LNCaP clone FGC (cell line): ENCODE results near the gene RANBP6.
"Not testable (repeated sequence)": the region's sequence is repeated elsewhere in the genome, so short reads cannot be mapped to it uniquely, and the experiment has no call there.

Experiments
- DNase-seq: peaks from one replicate; pipeline ENCODE4 v3.0.0-alpha.2; 2011; ENCODE audit warnings: low read depth
- H3K4me3 ChIP-seq: 2 replicates; pipeline ENCODE4 v1.5.1; 2011; ENCODE audit warnings: mild to moderate bottlenecking, low read depth, low read length, control low read depth
- TF ChIP-seq, protein P1 (sequence below): IDR thresholded peaks from 2 replicates; pipeline ENCODE4 v1.5.1; 2012; ENCODE audit warnings: mild to moderate bottlenecking; ENCODE audit not compliant: control insufficient read depth, insufficient read depth; ENCODE audit errors: extremely low read depth

The RANBP6 gene

GRCh38 chr9:6015278-6016157 is at the start of gene RANBP6:
RANBP6 (minus strand) TSS chr9:6015624; CDS start chr9:6015607, 17 bp downstream.
- peak within 1 kb of the TSS; percentile 81 for H3K4me3 ChIP-seq
- TF ChIP-seq, protein P1, sequence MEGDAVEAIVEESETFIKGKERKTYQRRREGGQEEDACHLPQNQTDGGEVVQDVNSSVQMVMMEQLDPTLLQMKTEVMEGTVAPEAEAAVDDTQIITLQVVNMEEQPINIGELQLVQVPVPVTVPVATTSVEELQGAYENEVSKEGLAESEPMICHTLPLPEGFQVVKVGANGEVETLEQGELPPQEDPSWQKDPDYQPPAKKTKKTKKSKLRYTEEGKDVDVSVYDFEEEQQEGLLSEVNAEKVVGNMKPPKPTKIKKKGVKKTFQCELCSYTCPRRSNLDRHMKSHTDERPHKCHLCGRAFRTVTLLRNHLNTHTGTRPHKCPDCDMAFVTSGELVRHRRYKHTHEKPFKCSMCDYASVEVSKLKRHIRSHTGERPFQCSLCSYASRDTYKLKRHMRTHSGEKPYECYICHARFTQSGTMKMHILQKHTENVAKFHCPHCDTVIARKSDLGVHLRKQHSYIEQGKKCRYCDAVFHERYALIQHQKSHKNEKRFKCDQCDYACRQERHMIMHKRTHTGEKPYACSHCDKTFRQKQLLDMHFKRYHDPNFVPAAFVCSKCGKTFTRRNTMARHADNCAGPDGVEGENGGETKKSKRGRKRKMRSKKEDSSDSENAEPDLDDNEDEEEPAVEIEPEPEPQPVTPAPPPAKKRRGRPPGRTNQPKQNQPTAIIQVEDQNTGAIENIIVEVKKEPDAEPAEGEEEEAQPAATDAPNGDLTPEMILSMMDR: no peak
- DNase-seq: peak; percentile 62

GRCh38 chr9:6063146-6063545 is 47.7 kb upstream of the RANBP6 start:
- DNase-seq: not testable (repeated sequence)

GRCh38 chr9:6055666-6056065 is 40.2 kb upstream of the RANBP6 start:
- TF ChIP-seq, protein P1: no peak
- H3K4me3 ChIP-seq: no peak overlapping the region

More at GRCh38 chr9:6063146-6063545, 47.7 kb upstream of the RANBP6 start:
- not testable (repeated sequence) for H3K4me3 ChIP-seq

GRCh38 chr9:6055216-6055615 is 39.8 kb upstream of the RANBP6 start:
- TF ChIP-seq, protein P1: peak; percentile 57
- DNase-seq: peak; percentile 88
- no peak overlapping the region for H3K4me3 ChIP-seq

More at GRCh38 chr9:6055666-6056065, 40.2 kb upstream of the RANBP6 start:
- no peak for DNase-seq

GRCh38 chr9:6054280-6055099 is 39.1 kb upstream of the RANBP6 start:
- TF ChIP-seq, protein P1: peak; percentile 87
- no peak overlapping the region for H3K4me3 ChIP-seq

DNA sequence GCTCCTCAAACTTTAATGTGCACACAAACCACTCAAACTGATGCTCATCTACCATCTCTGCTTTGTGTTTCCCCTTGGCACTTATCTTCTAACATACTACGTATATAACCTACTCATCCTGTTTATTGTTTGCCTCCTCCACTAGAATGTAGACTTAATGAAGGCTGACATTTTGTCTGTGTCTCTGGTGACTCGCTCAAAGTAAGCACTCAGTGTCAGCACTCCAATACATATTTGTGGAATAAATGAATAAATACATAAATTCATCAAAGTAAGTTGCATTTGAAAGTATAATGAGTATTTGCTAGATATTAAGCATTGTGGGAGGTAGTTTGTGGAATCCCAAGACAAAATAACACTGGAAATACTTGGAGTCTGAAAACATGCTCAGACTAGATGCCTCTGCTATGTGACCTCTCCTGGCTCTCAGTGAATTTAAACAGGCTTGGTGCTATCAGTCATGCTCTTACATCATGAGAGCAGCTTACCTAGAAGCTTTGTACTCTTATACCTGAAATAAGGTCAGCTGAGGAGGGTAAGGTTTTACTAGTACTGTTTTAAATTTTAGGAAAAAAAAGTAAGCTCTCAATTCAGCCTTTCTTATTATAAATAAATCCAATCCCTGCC is 37.0 kb upstream of the RANBP6 start:
- DNase-seq: no peak
- no peak overlapping the region for H3K4me3 ChIP-seq
- TF ChIP-seq, protein P1: no peak

More at GRCh38 chr9:6054280-6055099, 39.1 kb upstream of the RANBP6 start:
- peak; percentile 36 for DNase-seq
